Activated naive CD8-positive, alpha-beta T cell treated with anti-CD3 and anti-CD28 coated beads, Interleukin-2, amount 50 U/mL, for 16 hours (primary cell): ENCODE measurements around the gene ADAM12.
"Not testable (repeated sequence)": the region's sequence is repeated elsewhere in the genome, so short reads cannot be mapped to it uniquely, and the experiment has no call there.

ENCODE experiments used
- DNase-seq: peaks from one replicate; pipeline ENCODE4 v3.0.0-alpha.2; 2020; ENCODE audit warnings: low read depth, low spot score

Gene ADAM12

GRCh38 chr10:126175641-126176262 lies 212.5 kb downstream of the ADAM12 start:
- DNase-seq, result no peak

- DNase-seq, result not testable (repeated sequence)
Observed at GRCh38 chr10:126172755-126173154, 215.5 kb downstream of the ADAM12 start.

GRCh38 chr10:126171555-126171954 lies 216.7 kb downstream of the ADAM12 start:
- no peak for DNase-seq

GRCh38 chr10:126170776-126171175 lies 217.5 kb downstream of the ADAM12 start:
- DNase-seq, result no peak

- DNase-seq, result no peak
Observed at GRCh38 chr10:126170371-126170770, 217.9 kb downstream of the ADAM12 start.

- no peak for DNase-seq
Observed at GRCh38 chr10:126169899-126170298, 218.4 kb downstream of the ADAM12 start.

- no peak for DNase-seq
Observed at GRCh38 chr10:126166797-126167196, 221.5 kb downstream of the ADAM12 start.

- DNase-seq, result no peak
Observed at GRCh38 chr10:126165874-126166273, 222.4 kb downstream of the ADAM12 start.

GRCh38 chr10:126163506-126163905 lies 224.8 kb downstream of the ADAM12 start:
- no peak for DNase-seq

GRCh38 chr10:126161691-126162090 lies 226.6 kb downstream of the ADAM12 start:
- no peak for DNase-seq

GRCh38 chr10:126160971-126161630 lies 227.2 kb downstream of the ADAM12 start:
- DNase-seq, result no peak

GRCh38 chr10:126160571-126160970 lies 227.7 kb downstream of the ADAM12 start:
- no peak for DNase-seq

- no peak for DNase-seq
Observed at GRCh38 chr10:126158133-126158892, 230.0 kb downstream of the ADAM12 start.

- no peak for DNase-seq
Observed at GRCh38 chr10:126157189-126157588, 231.1 kb downstream of the ADAM12 start.

- DNase-seq, result no peak
Observed at GRCh38 chr10:126156503-126156902, 231.8 kb downstream of the ADAM12 start.

GRCh38 chr10:126156012-126156411 lies 232.3 kb downstream of the ADAM12 start:
- DNase-seq, result no peak

- DNase-seq, result no peak
Observed at GRCh38 chr10:126155528-126155927, 232.7 kb downstream of the ADAM12 start.

- no peak for DNase-seq
Observed at GRCh38 chr10:126153711-126154628, 234.3 kb downstream of the ADAM12 start.

GRCh38 chr10:126147866-126148587 lies 240.2 kb downstream of the ADAM12 start:
- DNase-seq, result no peak

GRCh38 chr10:126146771-126147170 lies 241.5 kb downstream of the ADAM12 start:
- no peak for DNase-seq

GRCh38 chr10:126143117-126143516 lies 245.2 kb downstream of the ADAM12 start:
- DNase-seq, result no peak
